Lower lobe of right lung (tissue), 2 donors: ENCODE data around the gene IL12RB1. TPM values are rescaled to one million over a fixed set of nuclear protein-coding genes. Genes with fewer than 3 reads are reported as not detected.
A peak's percentile ranks its signal among the peaks of the same experiment; 100 is the strongest.

Experiments
- ATAC-seq, 2 donors: fragments of 200-7000 bp; cut with Tn5 transposase; one replicate each; pipeline ENCODE4 v1.9.1; 2020 to 2022; ENCODE audit warnings: mild to moderate bottlenecking in 2 of 2, moderate library complexity in 2 of 2
- DNase-seq: peaks from one replicate; pipeline ENCODE4 v3.0.0-alpha.2; 2020
- H3K27ac ChIP-seq: fragments of 200-600 bp; one replicate; pipeline ENCODE4 v1.8.0; 2022
- H3K27me3 ChIP-seq: fragments of 200-600 bp; one replicate; pipeline ENCODE4 v1.8.0; 2022; ENCODE audit warnings: low read depth
- H3K36me3 ChIP-seq: fragments of 200-600 bp; one replicate; pipeline ENCODE4 v1.8.0; 2022; ENCODE audit warnings: mild to moderate bottlenecking
- H3K4me1 ChIP-seq: fragments of 200-600 bp; one replicate; pipeline ENCODE4 v1.8.0; 2022
- H3K4me3 ChIP-seq: fragments of 200-600 bp; one replicate; pipeline ENCODE4 v1.8.0; 2022; ENCODE audit warnings: mild to moderate bottlenecking
- H3K9me3 ChIP-seq: fragments of 200-600 bp; one replicate; pipeline ENCODE4 v1.8.0; 2022
- CTCF ChIP-seq: fragments of 200-600 bp; IDR thresholded peaks from one replicate; pipeline ENCODE4 v1.8.0; 2022; ENCODE audit warnings: antibody characterized with exemption, mild to moderate bottlenecking
- intact Hi-C: fragments of 100-400 bp; cut with DNase I; formaldehyde crosslinking; loops from one replicate; pipeline ENCODE4 v1.11.0; 2022
- total RNA-seq: library from RNA; stranded (reverse); fragmentation: NEBNext Ultra II Directional; extraction: Animal tissue kit (Norgen Biotek cat#: 25700); gene quantifications from one replicate; pipeline ENCODE4 v1.2.1, GENCODE V29; 2021
- donor health status: DM: no; HTN: yes; CAD: no; lungs with severe emphysema.

The IL12RB1 gene
- total RNA-seq, 1 donor from 2014 or later, result 14.6 TPM

DNA sequence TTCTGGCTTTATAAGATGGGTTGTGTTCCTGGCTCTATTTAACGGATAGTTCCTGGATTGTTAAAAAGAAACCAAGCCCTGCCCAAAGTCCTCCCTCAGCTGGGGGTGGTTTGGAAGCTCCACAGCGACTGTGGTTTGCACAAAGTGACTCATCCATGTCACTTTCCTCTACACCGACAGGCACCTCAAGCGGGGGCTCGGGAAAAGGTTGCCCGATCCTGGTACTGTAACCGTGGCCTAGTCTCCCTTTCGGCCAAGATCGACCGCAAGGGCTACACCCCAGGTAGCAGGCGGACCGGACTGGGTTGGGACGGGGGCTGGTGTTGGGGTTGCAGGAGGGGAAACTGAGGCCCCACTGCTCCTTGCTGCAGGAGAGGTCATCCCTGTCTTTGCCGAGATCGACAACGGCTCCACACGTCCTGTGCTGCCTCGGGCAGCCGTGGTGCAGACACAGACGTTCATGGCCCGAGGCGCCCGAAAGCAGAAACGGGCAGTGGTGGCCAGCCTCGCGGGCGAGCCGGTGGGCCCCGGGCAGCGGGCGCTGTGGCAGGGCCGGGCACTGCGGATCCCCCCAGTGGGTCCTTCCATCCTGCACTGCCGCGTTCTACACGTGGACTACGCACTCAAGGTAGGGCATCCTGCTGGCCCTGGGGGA, 77.2 kb downstream of the IL12RB1 start:
- intact Hi-C loops, result loop anchor here (5.0 kb wide), 1 partner anchor 48 kb away; no protein-coding TSS in a partner anchor
- H3K27ac ChIP-seq, result peak overlapping the region; percentile 86
- no peak for ATAC-seq
- H3K4me1 ChIP-seq, result peaks cover 45% of the 10 kb centered on the region
- peak overlapping the region; percentile 72 for H3K4me3 ChIP-seq
- peaks cover 57% of the 10 kb centered on the region for H3K36me3 ChIP-seq
- H3K9me3 ChIP-seq, result no peaks in the 10 kb centered on the region
- H3K27me3 ChIP-seq, result no peaks in the 10 kb centered on the region
- no peak for TF ChIP-seq CTCF
- DNase-seq, result no peak

Other genes with a start within 250 kb of the IL12RB1 start
- 15.9 TPM for gene JAK3, start 239.0 kb downstream of the IL12RB1 start, total RNA-seq
- gene RPL18A, start 227.0 kb downstream of the IL12RB1 start, total RNA-seq, result 1,378 TPM
- gene SLC5A5, start 215.0 kb downstream of the IL12RB1 start, total RNA-seq, result 0.18 TPM
- 55.3 TPM for gene CCDC124, start 153.9 kb downstream of the IL12RB1 start, total RNA-seq
- not detected for gene KCNN1, start 119.8 kb downstream of the IL12RB1 start, total RNA-seq
- gene ARRDC2, start 78.8 kb downstream of the IL12RB1 start, total RNA-seq, result 89.4 TPM
- gene MAST3, start 10.8 kb upstream of the IL12RB1 start, total RNA-seq, result 29.2 TPM
- 21.6 TPM for gene PIK3R2, start 66.2 kb upstream of the IL12RB1 start, total RNA-seq
- gene IFI30, start 86.9 kb upstream of the IL12RB1 start, total RNA-seq, result 682 TPM
- 6.6 TPM for gene MPV17L2, start 106.3 kb upstream of the IL12RB1 start, total RNA-seq
- gene RAB3A, start 117.1 kb upstream of the IL12RB1 start, total RNA-seq, result 2.7 TPM
- 9.6 TPM for gene PDE4C, start 139.5 kb upstream of the IL12RB1 start, total RNA-seq
- gene IQCN, start 187.5 kb upstream of the IL12RB1 start, total RNA-seq, result 4.1 TPM
- 150 TPM for gene JUND, start 194.7 kb upstream of the IL12RB1 start, total RNA-seq
- gene LSM4, start 236.1 kb upstream of the IL12RB1 start, total RNA-seq, result 72.3 TPM